GM21515 (cell line): Measurements from ENCODE around the gene ANO1.

ENCODE experiments used
- ATAC-seq: cut with Tn5 transposase; IDR thresholded peaks from one replicate; pipeline ENCODE4 v1.9.1; 2021; ENCODE audit not compliant: unreplicated experiment

The ANO1 gene

DNA sequence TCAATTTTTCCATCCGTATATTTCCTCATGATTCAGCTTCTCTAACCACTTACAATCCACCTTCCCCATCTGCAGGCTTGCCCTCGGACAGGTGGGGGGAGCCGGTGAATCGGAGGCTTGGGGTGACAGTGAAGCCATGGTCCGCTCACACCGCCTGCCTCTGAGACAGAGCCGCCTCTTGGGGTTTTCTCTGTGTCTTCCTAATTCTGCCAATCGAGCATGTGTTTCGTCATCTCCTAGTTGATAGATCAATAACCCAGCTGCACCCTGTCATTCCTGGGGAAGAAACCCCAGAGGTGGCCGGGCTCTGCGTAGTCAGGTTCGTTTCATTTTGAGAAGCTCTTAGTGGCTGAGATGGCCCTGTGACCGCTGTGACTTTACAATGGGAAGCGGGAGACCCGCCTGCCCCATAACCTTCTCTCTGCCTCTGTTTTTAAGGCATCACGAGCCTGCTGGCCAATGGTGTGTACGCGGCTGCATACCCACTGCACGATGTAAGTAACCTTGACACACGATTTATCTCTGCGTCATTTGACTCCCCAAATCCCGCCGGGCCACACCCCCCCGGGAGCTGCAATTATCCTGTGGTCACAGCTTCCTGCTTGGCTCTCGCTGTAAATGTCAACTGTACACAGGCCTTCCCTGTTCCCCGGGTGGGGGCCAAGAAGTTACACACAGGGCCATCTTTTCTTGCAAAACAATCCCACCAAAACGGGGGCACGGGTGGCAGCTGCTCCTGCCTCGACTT, 33.3 kb downstream of the ANO1 start:
- ATAC-seq: no peak

DNA sequence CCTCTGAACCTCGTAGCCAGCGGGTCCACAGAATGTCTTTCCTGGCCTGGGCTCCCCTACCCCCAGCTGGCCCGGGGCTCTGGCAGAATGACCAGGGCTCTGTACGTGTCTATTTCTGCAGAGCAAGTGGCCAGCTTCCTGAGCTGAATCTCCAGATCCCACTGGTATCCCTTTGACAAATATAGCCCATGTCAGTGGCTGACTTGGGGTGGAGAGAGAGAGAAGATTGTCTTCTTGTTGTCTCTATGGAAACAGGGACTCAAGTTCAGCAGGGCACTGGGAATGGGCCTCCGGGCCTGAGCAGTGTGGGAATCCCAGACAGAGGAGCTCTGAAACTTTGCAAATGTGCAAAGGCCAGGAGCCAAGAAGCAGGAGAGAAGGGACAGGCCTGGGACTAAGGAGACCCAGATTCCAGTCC, 33.9 kb downstream of the ANO1 start:
- ATAC-seq: no peak

DNA sequence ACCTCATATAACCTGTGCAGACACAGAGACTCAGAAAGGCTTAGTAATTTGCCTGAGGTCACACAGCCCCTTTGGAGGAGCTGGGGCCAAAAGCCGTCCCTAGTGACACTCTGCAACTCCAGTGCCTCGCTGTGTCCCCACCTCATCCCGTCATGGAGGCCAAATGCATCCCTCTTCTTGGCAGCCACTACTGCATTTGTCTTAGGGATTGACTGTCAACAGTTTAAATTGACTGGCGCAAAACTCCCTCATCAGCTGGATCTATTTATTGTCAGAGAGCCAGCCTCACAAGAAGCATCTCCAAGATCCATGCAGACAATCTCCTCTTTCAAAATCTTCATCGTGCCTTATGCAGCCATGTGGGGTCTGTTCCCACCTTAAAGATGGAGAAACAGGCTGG, 35.7 kb downstream of the ANO1 start:
- no peak for ATAC-seq

DNA sequence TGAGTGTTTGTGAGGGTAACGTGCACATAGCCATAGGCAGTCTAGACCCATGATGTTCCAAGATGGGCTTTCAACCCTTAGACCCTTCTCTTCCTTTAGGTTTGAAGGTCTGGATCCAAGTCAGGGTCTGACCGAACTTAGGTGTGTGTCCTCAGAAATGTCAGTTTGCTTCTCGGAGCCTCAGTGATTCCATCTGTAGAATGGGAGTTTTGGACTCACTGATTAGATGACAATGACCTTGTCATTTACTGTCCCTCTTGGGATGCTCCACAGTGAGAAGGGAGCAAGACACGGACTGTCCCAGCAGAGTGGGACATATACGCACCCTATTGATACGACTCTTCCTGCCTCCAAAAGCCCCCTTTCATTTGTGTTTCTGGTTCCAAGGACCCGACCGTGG, 37.7 kb downstream of the ANO1 start:
- no peak for ATAC-seq

DNA sequence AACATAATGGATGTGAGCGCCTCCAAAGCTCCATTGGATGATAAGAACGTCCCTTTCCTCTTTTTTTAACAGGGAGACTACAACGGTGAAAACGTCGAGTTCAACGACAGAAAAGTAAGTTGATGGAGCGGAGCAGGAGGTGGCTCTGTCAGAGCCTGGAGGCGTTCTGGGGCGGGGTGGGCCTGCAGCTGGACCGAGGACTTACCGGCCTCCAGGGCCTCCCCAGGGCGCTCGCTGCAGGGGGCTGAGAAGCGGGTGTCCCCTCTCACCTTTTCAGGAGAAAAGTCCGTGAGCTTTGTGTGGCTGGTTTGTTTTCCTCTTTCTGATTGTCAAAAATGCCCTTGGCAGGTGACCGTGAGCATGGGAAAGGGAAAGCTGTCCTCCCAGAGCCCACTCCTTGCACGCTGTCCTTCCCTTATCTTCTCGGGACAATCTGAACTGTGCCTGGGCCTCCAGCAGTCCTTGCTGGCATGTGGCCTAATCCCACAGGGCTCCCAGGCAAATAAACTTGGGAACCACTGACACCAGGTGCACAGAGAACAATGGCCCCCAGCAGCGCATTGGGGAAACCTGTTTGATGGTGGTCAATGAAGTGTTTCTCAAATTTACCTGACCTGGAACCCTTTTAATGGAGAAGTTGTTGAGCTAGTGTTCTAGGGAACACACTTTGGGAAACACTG, 38.4 kb downstream of the ANO1 start:
- ATAC-seq: no peak

DNA sequence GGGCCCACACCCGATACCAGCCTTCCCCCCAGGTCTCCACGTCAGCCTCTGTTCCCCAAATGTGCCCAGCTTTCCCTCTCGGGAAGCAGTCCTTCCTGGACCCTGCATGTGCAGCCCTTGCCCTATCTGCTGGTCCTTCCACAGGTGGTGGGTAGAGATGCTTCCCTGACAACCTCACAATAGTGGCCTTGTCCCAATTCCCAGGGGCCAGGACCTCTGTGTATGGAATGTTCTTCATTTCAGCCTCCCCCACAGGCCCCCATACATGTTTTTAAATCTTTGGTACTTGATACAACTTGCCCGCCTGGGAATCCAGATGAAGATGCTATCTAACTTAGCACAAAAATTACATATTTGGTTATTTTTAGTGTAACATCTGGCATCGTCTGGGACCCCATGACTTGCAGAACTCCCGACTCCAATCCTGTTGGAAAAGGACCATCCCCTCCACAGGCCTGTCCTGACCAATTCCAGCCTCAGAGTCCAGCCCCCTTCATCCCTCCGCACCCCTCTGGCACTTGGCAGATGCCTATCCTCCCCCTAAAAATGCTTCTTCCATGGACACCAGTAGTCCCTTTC, 39.5 kb downstream of the ANO1 start:
- no peak for ATAC-seq

DNA sequence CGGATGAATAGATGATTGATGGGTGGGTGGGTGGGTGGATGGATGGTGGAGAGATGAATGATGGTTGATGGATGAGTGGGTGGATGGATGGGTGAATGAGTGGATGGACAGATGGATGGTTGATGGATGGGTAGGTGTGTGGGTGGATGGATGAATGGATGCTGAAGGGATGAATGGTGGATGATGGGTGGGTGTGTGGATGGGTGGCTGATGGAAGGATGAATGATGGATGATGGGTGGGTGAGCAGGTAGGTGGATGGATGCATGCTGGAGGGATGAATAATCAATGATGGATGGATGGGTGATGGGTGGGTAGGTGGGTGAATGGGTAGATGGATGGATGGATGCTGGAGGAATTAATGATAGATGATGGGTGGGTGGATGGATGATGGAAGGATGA, 40.5 kb downstream of the ANO1 start:
- ATAC-seq: no peak

DNA sequence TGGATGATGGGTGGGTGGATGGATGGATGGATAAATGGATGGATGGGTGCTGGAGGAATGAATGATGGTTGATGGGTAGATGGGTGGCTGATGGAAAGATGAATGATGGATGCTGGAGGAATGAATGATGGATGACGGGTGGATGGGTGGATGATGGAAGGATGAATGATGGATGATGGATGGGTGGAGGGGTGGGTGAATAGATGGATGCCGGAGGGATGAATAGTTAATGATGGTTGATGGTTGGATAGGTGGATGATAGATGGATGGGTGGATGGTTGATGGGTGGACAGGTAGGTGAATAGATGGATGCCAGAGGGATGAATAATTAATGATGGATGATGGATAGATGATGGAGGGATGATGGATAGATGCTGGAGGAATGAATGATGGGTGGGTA, 41.4 kb downstream of the ANO1 start:
- no peak for ATAC-seq

DNA sequence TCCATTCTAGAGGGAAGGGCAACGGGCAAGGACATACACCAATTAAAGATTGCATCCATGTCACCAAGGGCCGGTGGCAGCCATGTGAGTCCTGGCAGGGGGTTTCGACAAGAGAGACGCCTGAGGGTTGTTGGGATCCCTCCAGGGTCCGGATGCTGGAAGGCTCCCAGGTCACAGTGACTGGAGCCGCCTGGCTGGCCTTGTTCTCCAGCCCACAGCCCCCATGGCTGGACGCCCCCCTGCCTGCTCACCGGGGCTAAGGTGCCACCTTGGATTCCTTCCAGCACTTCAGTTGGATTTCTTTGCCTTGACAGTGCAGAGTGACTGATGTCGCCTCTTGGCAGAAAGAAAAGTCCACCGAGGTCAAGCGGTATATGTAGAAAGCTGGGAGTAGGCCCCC, 42.6 kb downstream of the ANO1 start:
- ATAC-seq: no peak

DNA sequence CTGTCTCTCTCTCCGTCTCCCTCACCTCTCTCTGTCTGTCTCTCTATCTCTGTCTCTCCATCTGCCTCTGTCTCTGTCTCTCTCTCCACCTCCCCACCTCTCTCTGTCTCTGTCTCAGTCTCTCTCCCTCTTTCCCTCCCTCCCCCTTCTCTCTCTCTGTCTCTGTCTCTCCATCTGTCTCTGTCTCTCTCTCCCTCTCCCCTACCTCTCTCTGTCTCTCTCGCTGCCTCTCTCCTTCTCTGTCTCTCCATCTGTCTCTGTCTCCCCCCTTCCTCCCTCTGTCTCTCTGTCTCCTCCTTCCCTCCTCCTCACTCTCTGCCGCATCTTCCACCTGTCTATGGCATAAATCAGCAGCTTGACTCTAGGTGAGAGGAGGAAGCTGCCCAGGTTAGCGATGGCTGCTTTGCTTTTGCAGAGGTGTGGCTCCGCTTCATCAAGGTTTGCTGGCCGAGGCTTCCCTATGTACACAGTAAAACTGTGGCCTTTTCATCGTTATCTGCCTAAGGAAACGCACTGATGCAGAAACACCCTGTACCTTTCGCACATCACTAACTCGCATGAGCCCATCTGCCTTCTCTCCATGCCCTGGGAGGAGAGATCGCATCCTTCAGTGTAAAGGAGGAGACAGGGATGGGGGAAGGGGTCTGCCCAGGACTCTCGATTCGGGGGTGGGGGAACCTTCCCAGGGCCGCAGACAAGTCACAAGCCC, 44.5 kb downstream of the ANO1 start:
- ATAC-seq: no peak

DNA sequence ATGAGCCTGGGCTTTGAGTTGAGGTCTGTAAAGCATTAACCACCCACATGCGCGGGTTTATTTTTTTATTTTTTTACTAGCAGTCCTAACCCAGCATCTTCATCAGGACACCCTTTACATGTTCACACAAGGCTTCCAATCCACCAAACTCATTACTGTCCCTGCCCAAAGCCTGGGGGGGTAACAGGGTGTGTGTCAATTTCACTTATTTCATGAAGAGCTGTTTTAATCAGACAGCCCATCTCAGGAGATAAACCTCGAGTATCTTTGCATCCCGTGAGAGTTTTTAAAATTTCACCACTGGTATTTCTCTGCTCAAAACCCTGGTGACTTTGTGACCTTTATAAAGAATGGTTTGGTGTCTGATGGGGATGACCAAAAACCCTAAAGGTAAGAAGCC, 45.6 kb downstream of the ANO1 start:
- ATAC-seq: no peak

DNA sequence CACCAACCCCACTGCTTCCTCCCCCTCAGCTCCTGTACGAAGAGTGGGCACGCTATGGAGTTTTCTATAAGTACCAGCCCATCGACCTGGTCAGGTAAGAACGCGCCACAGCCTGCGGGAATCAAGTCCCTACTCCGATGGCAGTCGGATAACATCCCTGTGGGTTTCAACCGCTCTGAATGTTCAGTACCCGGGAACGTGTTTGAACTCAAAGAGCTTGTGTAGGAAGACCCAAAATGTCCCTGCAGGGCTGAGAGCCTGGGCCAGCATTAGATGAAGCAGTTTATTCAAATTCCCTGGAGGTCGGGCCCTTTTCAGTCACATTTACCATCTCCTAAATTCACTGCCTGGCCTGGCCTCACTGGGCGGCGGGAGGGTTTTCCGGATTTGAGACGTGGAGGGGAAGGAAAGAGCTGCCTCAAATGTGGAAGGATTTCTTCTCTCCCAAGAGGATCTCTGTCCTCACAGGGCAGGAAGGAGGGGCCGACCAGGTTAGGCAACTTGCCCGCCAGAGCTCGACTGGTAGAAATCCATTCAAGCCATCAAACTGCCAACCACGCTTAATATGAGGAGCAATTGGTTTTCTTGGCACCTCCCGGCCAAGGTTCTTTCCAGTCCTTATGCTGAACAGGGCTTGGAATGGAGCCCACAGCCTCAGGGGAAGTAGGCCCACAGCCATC, 46.3 kb downstream of the ANO1 start:
- ATAC-seq: no peak

DNA sequence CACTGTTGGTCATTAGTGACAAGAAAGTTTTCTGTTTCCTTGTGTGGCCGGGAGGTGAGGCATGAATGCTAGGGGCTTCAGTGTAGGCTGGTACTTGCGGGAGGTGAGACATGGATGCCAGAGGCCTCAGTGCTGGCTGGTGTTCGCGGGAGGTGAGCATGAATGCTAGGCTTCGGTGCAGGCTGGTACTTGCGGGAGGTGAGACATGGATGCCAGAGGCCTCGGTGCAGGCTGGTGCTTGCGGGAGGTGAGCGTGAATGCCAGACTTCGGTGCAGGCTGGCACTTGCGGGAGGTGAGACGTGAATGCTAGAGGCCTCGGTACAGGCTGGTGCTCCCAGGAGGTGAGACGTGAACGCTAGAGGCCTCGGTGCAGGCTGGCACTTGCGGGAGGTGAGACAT, 48.4 kb downstream of the ANO1 start:
- no peak for ATAC-seq

DNA sequence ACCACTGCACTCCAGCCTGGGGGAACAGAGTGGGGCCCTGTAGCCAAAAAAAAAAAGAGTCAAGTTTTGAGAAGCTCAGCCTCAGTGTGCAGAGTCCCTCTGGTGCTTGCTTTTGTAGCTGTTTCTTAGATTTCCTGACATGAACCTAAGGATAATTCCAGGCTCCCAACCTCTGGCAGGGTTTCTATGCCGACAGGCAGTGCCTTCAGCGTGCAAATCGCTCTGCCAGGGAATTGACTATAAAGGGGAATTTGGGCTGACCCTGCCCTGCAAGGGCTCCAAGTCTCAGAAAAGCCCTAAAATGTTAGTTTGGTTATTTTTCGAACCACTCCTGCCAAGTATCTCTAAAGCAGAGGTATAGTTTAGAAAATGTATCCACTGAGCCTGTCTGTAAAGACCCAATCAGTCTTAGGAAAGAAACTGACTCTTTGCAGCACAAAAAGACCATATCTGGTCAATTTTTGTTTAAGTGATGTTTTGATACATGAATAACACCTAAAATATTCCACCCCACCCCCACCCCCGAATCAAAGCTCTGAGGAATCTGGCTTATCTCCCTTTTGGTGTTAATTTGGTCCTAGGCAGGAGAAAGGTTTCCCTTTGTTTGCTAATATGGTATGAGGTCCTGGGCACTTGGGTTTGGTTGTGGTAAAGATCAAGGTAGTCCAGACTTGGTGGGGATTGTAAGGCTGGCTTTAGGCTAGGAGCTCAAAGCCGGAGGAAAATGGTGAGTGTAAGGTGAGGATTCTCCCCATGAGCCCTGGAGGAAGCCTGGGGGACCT, 49.7 kb downstream of the ANO1 start:
- ATAC-seq: no peak

DNA sequence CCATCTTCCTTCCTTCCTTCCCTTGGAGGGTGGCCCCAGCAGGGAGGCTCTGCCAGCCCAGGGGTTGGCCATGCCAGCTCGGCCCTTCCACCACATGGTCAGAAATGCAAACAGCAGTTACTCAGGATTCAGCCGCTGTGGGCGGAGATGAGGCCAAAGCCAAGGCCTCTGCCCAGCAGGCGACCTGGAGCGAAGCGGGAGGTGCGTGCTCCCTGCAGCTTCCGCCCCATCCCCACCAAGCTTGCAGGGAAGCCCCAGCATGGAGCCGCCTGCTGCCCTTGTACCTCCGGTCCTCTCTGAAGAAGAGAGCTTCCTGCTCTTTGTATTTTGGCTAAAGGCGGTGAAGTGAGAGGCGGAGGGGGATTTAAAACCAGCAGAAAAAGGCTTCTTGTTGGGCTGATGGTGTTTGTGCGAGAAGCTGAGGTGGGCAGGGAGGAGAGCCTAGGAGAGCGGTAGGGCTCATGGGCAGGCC, 50.4 kb downstream of the ANO1 start:
- no peak for ATAC-seq

DNA sequence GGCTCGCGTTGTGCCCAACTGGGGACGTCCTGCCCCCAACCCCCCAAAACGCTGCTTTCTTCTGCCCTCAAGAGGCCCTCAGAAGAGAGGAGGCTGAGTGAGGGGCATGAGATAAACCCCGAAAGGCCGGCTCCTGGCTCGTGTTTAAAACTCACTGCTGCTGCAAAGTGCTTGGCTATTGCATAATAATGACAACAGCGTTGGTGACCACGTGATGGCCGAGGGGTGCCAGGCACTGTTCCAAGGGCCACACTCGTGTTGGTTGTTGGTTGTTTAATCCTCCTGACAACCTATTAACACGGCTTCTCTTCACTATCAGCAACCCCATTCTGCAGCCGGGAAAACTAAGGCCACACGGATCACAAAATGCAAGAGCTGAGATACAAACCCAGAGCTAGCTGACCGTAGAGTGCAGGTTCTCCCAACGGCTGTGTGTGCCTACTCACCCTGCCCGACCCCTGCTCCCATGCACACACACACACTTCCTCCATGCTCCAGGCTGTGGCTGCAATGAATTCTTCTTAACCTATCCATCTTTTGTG, 51.0 kb downstream of the ANO1 start:
- no peak for ATAC-seq

DNA sequence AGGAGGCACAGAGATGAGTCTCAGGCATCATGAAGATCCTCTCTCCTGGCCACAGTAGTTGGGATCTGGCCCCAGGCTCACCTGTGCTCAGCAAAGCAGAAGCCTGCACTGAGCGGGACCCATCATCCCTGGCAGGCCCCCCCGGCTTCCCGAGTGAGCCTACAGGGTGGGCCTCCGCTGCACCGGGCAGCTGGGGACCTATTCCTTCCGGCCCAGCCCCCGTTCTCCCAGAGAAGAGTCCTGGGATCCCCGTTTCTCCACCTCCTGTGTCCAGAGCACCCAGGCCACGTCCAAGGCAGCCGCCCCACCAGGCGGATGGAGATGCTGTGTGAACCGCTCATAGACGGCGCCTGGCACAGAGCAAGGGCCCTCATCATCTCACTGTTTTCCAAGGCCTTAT, 52.5 kb downstream of the ANO1 start:
- ATAC-seq: no peak

DNA sequence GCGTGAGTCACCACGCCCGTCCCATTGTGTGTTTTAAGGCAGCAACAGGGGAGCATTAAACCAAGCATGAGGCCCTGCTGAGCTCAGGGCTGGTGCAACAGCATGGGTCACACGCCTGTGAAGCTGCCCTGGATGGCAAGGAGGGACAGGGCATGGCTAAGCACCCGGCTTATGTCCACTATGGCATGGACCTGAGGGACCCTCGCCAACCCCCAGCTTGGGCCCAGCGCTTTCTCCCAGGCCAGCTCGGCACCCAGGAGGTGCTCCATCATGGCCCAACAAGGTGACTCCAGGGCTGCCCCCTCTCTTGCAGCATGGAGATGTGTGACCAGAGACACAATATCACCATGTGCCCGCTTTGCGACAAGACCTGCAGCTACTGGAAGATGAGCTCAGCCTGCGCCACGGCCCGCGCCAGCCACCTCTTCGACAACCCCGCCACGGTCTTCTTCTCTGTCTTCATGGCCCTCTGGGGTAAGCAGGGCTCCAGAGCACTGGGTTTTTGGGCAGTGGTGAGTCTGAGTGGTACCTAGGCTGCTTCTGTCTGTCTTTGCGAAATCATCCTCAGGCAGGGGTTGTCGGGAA, 53.6 kb downstream of the ANO1 start:
- ATAC-seq: no peak

DNA sequence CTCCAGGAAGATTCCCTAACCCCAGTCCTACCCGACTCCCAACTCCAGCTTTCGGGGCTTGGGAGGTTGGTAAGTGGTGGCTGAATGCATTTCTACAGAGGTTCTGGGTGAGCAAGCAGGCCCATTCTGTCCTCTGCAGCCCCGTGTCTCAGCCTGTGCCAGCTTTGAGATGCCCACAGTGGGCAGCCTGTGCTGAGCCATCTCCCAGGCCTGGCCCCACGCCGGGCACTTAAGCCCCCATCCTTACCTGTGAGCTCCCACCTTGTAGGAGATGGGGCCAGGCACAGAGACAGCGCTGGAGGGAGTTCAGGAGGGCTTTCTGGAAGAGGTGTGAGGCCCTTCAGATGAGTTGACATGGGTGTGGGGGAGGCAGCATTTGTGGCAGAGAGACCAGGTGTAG, 54.5 kb downstream of the ANO1 start:
- ATAC-seq: no peak
